ENCODE results near the gene CCDC78. TPM values are rescaled to one million over a fixed set of nuclear protein-coding genes. Genes with fewer than 3 reads are reported as not detected.
A peak's percentile ranks its signal among the peaks of the same experiment; 100 is the strongest.

Gene CCDC78
- total RNA-seq, 1 donor from 2014 or later = 2.5 TPM

- Histone ChIP-seq H3K36me3 (ENCODE audit: control insufficient read depth, insufficient read depth, low read length) (peaks cover 2% of the 10 kb centered on the region), H3K4me3 (ENCODE audit: low read depth, low read length) (no peak overlapping the region), H3K27me3 (ENCODE audit: control insufficient read depth, insufficient read depth, low read length) (no peaks in the 10 kb centered on the region)
- no peak for DNase-seq (ENCODE audit: low read depth)
- TF ChIP-seq CTCF (IDR thresholded peaks at IDR 0.05; ENCODE audit: insufficient read depth, low read length, poor library complexity, severe bottlenecking) = no peak
Measured at GRCh38 chr16:735982-736453, 9.8 kb upstream of the CCDC78 start.

DNA sequence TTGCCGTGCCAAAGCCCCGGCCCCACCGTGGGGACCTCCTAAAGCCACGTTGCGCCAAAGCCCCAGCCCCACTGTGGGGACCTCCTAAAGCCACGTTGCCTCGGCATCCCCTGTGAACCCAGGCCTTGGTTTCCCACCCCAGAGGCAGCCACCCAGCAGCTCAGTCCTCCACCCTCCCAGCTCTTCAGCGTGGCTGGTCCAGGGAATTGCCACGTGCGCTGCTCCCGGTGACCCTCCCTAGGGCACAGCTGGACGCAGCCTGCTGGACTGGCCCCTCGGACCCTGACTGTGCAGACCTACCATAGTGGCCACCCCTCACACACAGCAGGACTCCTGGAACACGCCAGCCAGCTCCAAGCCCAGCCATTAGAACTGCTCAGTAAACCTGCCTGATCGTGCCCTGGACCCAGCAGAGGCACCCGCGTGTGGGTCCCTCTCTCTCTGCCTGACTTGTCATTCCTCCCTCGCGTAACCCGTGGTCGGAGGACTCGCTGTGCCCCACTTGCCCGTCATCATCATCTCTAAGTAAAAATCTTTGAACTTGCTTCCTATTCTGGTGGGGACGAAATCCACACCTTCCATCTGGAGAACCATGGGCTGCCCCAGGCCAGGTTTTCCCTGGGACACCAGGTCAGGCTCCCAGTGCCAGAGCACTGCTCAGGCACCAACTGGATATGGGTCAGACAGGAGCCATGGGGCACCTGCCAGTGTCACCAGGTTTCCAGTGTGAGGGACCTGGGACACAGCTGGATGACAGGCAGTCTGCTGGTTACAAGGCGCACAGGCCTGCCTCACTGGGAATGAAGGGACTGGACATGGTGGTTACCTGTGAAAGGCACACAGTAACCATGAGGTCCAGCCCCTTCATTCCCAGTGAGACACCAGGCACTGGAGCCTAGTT, 9.0 kb upstream of the CCDC78 start:
- DNase-seq (ENCODE audit: low read depth) = no peak
- TF ChIP-seq CTCF (IDR thresholded peaks at IDR 0.05; ENCODE audit: insufficient read depth, low read length, poor library complexity, severe bottlenecking) = no peak
- Histone ChIP-seq H3K4me3 (ENCODE audit: low read depth, low read length) (no peak overlapping the region), H3K27me3 (ENCODE audit: control insufficient read depth, insufficient read depth, low read length) (no peaks in the 10 kb centered on the region), H3K36me3 (ENCODE audit: control insufficient read depth, insufficient read depth, low read length) (peaks cover 2% of the 10 kb centered on the region)

- no peak for DNase-seq (ENCODE audit: low read depth)
- no peak overlapping the region for H3K4me3 ChIP-seq (ENCODE audit: low read depth, low read length)
- peak; percentile 4 for TF ChIP-seq CTCF (IDR thresholded peaks at IDR 0.05; ENCODE audit: insufficient read depth, low read length, poor library complexity, severe bottlenecking)
Measured at GRCh38 chr16:734208-734980, 8.2 kb upstream of the CCDC78 start.

GRCh38 chr16:733382-734207, 7.4 kb upstream of the CCDC78 start:
- DNase-seq (ENCODE audit: low read depth) = no peak
- H3K4me3 ChIP-seq (ENCODE audit: low read depth, low read length) = no peak overlapping the region
- no peaks in the 10 kb centered on the region for H3K27me3 ChIP-seq (ENCODE audit: control insufficient read depth, insufficient read depth, low read length)
- H3K36me3 ChIP-seq (ENCODE audit: control insufficient read depth, insufficient read depth, low read length) = peaks cover 2% of the 10 kb centered on the region
- TF ChIP-seq CTCF (IDR thresholded peaks at IDR 0.05; ENCODE audit: insufficient read depth, low read length, poor library complexity, severe bottlenecking) = peak; percentile 60

More at GRCh38 chr16:734208-734980, 8.2 kb upstream of the CCDC78 start:
- Histone ChIP-seq H3K27me3 (ENCODE audit: control insufficient read depth, insufficient read depth, low read length) (no peaks in the 10 kb centered on the region), H3K36me3 (ENCODE audit: control insufficient read depth, insufficient read depth, low read length) (peaks cover 2% of the 10 kb centered on the region)

GRCh38 chr16:732936-733335, 6.7 kb upstream of the CCDC78 start:
- Histone ChIP-seq H3K27me3 (ENCODE audit: control insufficient read depth, insufficient read depth, low read length) (no peaks in the 10 kb centered on the region), H3K4me3 (ENCODE audit: low read depth, low read length) (no peak overlapping the region), H3K36me3 (ENCODE audit: control insufficient read depth, insufficient read depth, low read length) (peaks cover 2% of the 10 kb centered on the region)
- TF ChIP-seq CTCF (IDR thresholded peaks at IDR 0.05; ENCODE audit: insufficient read depth, low read length, poor library complexity, severe bottlenecking) = peak; percentile 27
- no peak for DNase-seq (ENCODE audit: low read depth)

Measured in kidney epithelial cell (primary cell).